Testis (tissue), 3 donors: ENCODE data around the gene GPT2. TPM values are rescaled to one million over a fixed set of nuclear protein-coding genes. Genes with fewer than 3 reads are reported as not detected.

Experiments used
- DNase-seq: peaks from one replicate; pipeline ENCODE4 v3.0.0-alpha.2; 2019
- H3K27ac ChIP-seq, 2 donors: fragments of 200-600 bp; sonication (generic); one replicate each; pipeline ENCODE4 v1.5.1; 2019
- H3K27me3 ChIP-seq: fragments of 200-600 bp; sonication (generic); one replicate; pipeline ENCODE4 v1.5.1; 2019
- H3K36me3 ChIP-seq: fragments of 200-600 bp; sonication (generic); one replicate; pipeline ENCODE4 v1.5.1; 2017; ENCODE audit warnings: low read depth; ENCODE audit errors: missing control alignments
- H3K4me1 ChIP-seq: fragments of 200-600 bp; sonication (generic); one replicate; pipeline ENCODE4 v1.5.1; 2019
- H3K4me3 ChIP-seq, 2 donors: fragments of 200-600 bp; sonication (generic); one replicate each; pipeline ENCODE4 v1.5.1; 2017 to 2019
- H3K9me3 ChIP-seq: fragments of 200-600 bp; sonication (generic); one replicate; pipeline ENCODE4 v1.5.1; 2017
- CTCF ChIP-seq, 3 experiments: fragments of 450-650 bp in 2 of 3; fragments of 200-600 bp in 1 of 3; sonication (generic) in 1 of 3; IDR thresholded peaks; one replicate each; pipeline ENCODE4 v1.5.1; 2016 to 2019; ENCODE audit warnings: antibody characterized with exemption in 3 of 3, mild to moderate bottlenecking in 2 of 3, moderate library complexity in 1 of 3
- POLR2A ChIP-seq: fragments of 450-650 bp; IDR thresholded peaks from one replicate; pipeline ENCODE4 v1.6.1; 2017; ENCODE audit warnings: antibody characterized with exemption, mild to moderate bottlenecking, moderate library complexity
- WGBS, 2 donors: methylation state at CpG; one replicate each; pipeline ENCODE4 v1.1.5; 2018; 5-methylcytosine and 5-hydroxymethylcytosine counted together
- intact Hi-C: fragments of 100-400 bp; cut with DNase I; formaldehyde crosslinking; loops from one replicate; pipeline ENCODE4 v1.15.1; 2023; ENCODE audit warnings: low total_unique reads
- polyA plus RNA-seq: library from polyadenylated mRNA; stranded (reverse); fragments of 350-450 nt; fragmentation: Illumina TruSeq; extraction: RNeasy Lipid Tissue Mini Kit (QIAGEN cat#74804); gene quantifications from one replicate; pipeline ENCODE4 v1.2.3, GENCODE V29; 2014; ENCODE audit warnings: low read depth, low replicate concordance; ENCODE audit not compliant: insufficient read depth
- total RNA-seq, 2 donors: library from RNA; depleted of rRNA; stranded (reverse); fragments of >200 nt; gene quantifications; one replicate each; pipeline ENCODE4 v1.2.3, GENCODE V29; 2016

Gene GPT2
- total and polyA plus RNA-seq, 3 donors from 2014 or later: 38.8 to 80.6 (median 46.6) TPM

DNA sequence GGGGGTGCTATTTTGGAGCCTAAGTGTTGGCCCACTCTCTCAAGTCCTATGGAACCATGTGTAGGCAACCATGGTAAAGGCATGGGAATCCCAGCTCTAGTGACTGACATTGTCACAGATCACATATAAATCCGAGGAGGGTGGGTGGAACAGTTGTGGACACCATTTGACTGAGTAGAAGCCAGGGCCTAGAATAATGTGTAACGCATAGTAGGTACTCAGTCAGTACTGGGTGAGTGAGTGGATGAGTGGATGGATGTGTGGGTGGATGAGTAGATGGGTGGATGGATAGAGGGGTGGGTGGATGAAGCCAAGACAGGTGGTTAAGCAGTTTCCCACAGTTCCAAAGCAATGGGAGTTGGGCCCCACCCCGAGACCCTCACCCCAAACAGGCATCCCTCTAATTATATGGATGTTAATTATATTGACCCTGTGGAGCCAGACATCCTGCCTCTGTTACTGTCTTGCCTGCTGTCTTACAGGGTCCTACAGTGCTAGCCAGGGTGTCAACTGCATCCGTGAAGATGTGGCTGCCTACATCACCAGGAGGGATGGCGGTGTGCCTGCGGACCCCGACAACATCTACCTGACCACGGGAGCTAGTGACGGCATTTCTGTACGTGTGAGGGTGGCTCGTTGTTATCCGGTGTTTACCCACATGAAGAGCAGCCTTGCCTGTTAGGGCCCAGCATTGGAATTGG is 22.3 kb downstream of the GPT2 start:
- no peaks in the 10 kb centered on the region for H3K9me3 ChIP-seq
- H3K27ac ChIP-seq: peak overlapping the region; percentile 61 to 70
- no peak for TF ChIP-seq POLR2A
- no peak for TF ChIP-seq CTCF (IDR thresholded peaks at IDR 0.05)
- intact Hi-C loops: loop anchor here (5.0 kb wide), 1 partner anchor 49 kb away; no protein-coding TSS in a partner anchor
- no peak for DNase-seq
- 87 to 94% methylated on average over 12 of the region's 12 CpGs for WGBS, 2 donors
- peaks cover 22% of the 10 kb centered on the region for H3K4me1 ChIP-seq
- H3K27me3 ChIP-seq: no peaks in the 10 kb centered on the region
- H3K36me3 ChIP-seq: no peaks in the 10 kb centered on the region
- no peak overlapping the region for H3K4me3 ChIP-seq

DNA sequence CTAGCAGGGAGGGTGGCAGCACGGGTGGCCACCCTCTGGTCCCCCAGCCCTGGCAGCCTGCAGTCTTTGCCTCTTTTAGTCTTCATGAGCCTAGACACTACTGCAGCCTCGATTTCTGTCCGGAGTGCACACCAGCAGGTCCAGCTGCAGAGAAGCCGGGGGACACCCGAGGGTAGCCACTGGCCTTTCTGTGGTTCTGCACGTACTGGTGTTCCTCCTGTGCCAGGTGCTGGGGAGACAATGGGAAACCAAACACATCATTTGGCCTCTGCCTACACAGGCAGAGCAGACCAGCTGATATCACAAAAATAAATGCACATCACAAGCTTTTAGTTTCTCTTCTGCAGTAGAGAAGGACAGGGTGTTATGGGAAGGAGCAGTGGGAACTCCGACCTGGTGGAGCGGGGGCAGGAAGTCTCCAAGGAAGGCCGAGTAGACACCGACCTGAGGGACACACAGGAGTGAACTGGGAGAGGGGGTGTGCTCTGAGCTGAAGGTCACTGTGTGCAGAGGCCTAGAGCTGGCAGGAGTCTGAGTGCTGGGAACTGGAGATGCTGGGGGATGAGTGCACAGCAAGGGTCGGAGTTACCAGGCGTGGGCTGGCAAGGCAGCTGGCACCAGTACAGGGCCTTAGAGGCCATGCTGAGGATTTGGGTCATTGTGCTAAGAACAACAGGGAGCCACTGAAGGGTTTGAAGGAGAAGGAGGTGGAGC is 23.1 kb downstream of the GPT2 start:
- H3K9me3 ChIP-seq: no peaks in the 10 kb centered on the region

DNA sequence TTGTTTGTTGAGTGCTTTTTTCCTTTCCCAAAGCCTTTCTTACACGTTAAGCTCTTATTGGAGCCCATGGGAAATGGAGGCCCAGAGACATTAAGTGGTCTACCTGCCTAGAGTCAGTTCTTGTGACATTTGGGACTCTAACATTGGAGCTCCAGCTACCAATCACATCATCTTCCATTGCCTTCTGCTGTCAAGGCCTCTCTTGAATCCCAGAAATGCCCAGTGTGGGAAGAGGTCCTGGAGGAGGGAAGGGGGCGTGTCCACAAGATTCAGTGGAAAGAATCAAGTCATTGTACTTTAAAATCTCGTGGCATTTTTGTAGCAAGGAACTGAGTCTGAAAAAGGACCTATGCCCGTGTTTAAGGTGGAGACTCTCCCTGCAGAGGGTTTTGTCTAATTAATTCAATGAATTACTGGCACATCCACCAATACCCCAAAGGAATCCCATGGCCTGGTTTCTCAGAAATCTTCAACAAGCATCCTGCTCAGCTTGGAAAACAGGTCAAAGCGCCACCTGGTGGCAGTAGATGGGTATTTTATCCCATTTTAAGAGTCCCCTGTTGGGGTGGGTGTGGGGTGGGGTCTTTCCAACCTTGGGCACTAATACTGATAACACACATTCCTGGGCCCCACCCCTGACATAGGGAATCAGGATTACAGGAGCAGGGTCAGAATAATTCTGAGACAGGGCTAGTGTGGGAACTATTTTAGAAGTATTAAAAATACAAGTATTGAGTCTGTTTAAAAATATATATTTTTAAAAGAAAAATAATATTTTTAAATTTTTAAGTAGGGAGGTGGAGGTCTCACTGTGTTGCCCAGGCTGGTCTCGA is 24.6 kb downstream of the GPT2 start:
- Histone ChIP-seq H3K9me3 (no peaks in the 10 kb centered on the region), H3K27ac (peak overlapping the region in 1 of 2 donors; percentile 13), H3K36me3 (no peaks in the 10 kb centered on the region), H3K4me3 (no peak overlapping the region), H3K27me3 (no peaks in the 10 kb centered on the region), H3K4me1 (peaks cover 22% of the 10 kb centered on the region)
- intact Hi-C loops: loop anchor here (5.0 kb wide), 1 partner anchor 51 kb away; no protein-coding TSS in a partner anchor
- DNase-seq: peak; percentile 75
- TF ChIP-seq POLR2A: no peak
- peak; percentile 70 to 98 (median 75) for TF ChIP-seq CTCF (IDR thresholded peaks at IDR 0.05)
- WGBS, 2 donors: 56 to 61% methylated on average over 6 of the region's 6 CpGs

More for the DNA sequence above, 23.1 kb downstream of the GPT2 start:
- peak overlapping the region; percentile 61 to 70 for H3K27ac ChIP-seq
- peaks cover 22% of the 10 kb centered on the region for H3K4me1 ChIP-seq
- no peaks in the 10 kb centered on the region for H3K27me3 ChIP-seq
- H3K4me3 ChIP-seq: no peak overlapping the region
- 49 to 50% methylated on average over 12 of the region's 12 CpGs for WGBS, 2 donors
- H3K36me3 ChIP-seq: no peaks in the 10 kb centered on the region
- peak; percentile 82 for DNase-seq
- TF ChIP-seq CTCF (IDR thresholded peaks at IDR 0.05): no peak
- TF ChIP-seq POLR2A: no peak
- intact Hi-C loops: loop anchor here (5.0 kb wide), 1 partner anchor 50 kb away; no protein-coding TSS in a partner anchor

DNA sequence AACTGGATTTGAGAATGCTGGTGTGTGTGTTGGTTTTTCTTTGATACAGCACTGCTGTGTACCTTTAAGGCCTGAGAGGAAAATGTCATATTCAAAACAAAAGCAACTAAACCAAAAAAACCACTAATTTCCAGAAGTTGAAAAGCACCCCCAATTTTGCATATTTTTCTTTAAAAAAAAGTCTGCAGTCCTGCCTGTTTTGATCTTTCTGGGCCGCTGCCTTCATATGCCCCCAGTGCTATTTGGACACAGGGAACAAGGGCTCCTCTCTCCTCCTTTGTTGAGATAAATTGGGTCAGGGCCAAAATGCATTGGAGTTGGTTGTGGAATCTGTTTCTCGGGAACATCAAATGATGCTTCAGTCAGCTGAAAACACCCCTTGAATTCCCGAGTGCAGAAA is 26.9 kb downstream of the GPT2 start:
- Histone ChIP-seq H3K4me3 (no peak overlapping the region), H3K36me3 (no peaks in the 10 kb centered on the region), H3K27me3 (no peaks in the 10 kb centered on the region), H3K4me1 (peaks cover 22% of the 10 kb centered on the region), H3K9me3 (no peaks in the 10 kb centered on the region), H3K27ac (no peak overlapping the region)
- intact Hi-C loops: no loop called here
- WGBS, 2 donors: 31 to 42% methylated on average over 3 of the region's 3 CpGs
- TF ChIP-seq CTCF (IDR thresholded peaks at IDR 0.05) (no peak), POLR2A (no peak)
- DNase-seq: no peak
